Stomach (tissue), 4 donors: ENCODE results near the gene IQSEC1.

Source experiments
- EP300 ChIP-seq: sonication (generic); formaldehyde crosslinking; IDR thresholded peaks from one replicate; pipeline ENCODE4 v1.6.1; 2017; ENCODE audit warnings: antibody characterized with exemption
- POLR2A ChIP-seq, 4 donors: fragments of 450-650 bp; IDR thresholded peaks; one replicate each; pipeline ENCODE4 v1.6.1; 2016; ENCODE audit warnings: antibody characterized with exemption in 4 of 4, control low read depth in 2 of 4, mild to moderate bottlenecking in 1 of 4, moderate library complexity in 1 of 4
- POLR2AphosphoS5 ChIP-seq, 3 donors: sonication (generic); formaldehyde crosslinking; IDR thresholded peaks; one replicate each; pipeline ENCODE4 v1.6.1; 2016; ENCODE audit warnings: antibody characterized with exemption in 3 of 3
- TF ChIP-seq, protein P1 (sequence below), 7 experiments: fragments of 450-650 bp in 4 of 7; fragments of 200-600 bp in 3 of 7; sonication (generic) in 3 of 7; IDR thresholded peaks; one replicate each; pipeline ENCODE4 v1.5.1; 2016 to 2019; ENCODE audit warnings: antibody characterized with exemption in 7 of 7, control low read depth in 2 of 7, mild to moderate bottlenecking in 1 of 7

DNA sequence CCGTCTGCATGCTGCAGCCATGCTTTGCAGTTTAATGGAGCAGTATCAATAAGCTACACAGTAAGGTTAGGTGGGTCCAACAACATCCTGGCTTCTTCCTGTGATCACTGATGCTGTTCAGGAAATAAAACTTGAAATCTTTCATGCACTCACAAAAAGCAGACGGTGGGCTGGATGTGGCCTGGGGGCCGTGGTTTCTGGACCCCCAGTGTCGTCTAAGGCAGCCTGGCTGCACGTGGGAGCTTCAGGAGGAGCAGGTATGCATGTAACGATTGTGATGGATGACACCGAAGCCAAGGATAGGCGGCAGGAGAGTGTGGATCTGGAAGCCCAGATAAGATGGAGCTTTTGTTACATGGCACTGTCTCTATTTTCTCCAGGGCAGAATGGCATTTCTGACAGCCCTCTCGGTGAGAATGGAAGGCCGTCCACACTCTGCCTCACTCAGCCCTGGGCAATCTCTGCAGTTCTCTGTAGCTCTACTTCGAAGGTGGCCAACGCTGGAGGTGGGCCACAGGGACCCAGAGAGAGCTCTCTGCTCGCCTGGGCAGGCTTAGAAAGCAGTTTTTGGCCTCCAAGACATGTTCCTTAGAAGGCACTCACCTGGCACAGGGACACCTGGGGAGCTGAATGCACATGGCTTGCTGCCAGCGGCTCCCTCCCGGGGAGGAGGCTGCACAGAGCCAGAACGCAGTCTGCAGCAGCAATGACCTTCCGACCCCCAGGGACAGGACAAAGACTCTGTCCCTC is 46.4 kb upstream of the IQSEC1 start:
- TF ChIP-seq, protein P1, sequence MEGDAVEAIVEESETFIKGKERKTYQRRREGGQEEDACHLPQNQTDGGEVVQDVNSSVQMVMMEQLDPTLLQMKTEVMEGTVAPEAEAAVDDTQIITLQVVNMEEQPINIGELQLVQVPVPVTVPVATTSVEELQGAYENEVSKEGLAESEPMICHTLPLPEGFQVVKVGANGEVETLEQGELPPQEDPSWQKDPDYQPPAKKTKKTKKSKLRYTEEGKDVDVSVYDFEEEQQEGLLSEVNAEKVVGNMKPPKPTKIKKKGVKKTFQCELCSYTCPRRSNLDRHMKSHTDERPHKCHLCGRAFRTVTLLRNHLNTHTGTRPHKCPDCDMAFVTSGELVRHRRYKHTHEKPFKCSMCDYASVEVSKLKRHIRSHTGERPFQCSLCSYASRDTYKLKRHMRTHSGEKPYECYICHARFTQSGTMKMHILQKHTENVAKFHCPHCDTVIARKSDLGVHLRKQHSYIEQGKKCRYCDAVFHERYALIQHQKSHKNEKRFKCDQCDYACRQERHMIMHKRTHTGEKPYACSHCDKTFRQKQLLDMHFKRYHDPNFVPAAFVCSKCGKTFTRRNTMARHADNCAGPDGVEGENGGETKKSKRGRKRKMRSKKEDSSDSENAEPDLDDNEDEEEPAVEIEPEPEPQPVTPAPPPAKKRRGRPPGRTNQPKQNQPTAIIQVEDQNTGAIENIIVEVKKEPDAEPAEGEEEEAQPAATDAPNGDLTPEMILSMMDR (IDR thresholded peaks at IDR 0.05): no peak
- TF ChIP-seq EP300 (no peak), POLR2A (IDR thresholded peaks at IDR 0.05) (no peak), POLR2AphosphoS5 (IDR thresholded peaks at IDR 0.05) (no peak)
